HEK293 (cell line): ENCODE measurements around the gene PI4KA.

Source experiments
- AEBP2 ChIP-seq: fragments of 450-650 bp; formaldehyde crosslinking; IDR thresholded peaks from 2 replicates; pipeline ENCODE4 v1.5.1; 2016; ENCODE audit warnings: missing biosample characterization, missing genetic modification characterization, borderline replicate concordance
- EGR2 ChIP-seq: fragments of 450-650 bp; formaldehyde crosslinking; IDR thresholded peaks from 2 replicates; pipeline ENCODE4 v1.5.1; 2016; ENCODE audit warnings: low read depth, missing biosample characterization, missing genetic modification characterization
- ZBTB1 ChIP-seq: fragments of 450-650 bp; formaldehyde crosslinking; IDR thresholded peaks from 2 replicates; pipeline ENCODE4 v1.5.1; 2016; ENCODE audit warnings: missing biosample characterization, missing genetic modification characterization
- ZBTB10 ChIP-seq: fragments of 450-650 bp; formaldehyde crosslinking; IDR thresholded peaks from 2 replicates; pipeline ENCODE4 v1.5.1; 2016; ENCODE audit warnings: missing biosample characterization, missing genetic modification characterization
- ZBTB49 ChIP-seq: fragments of 450-650 bp; formaldehyde crosslinking; IDR thresholded peaks from 2 replicates; pipeline ENCODE4 v1.5.1; 2016; ENCODE audit warnings: missing biosample characterization, missing genetic modification characterization, low read depth
- ZFP69B ChIP-seq: fragments of 450-650 bp; formaldehyde crosslinking; IDR thresholded peaks from 2 replicates; pipeline ENCODE4 v1.5.1; 2016; ENCODE audit warnings: missing biosample characterization, missing genetic modification characterization
- ZNF174 ChIP-seq: fragments of 450-650 bp; formaldehyde crosslinking; IDR thresholded peaks from 2 replicates; pipeline ENCODE4 v1.5.0; 2017; ENCODE audit warnings: missing biosample characterization, mild to moderate bottlenecking, missing genetic modification characterization
- ZNF2 ChIP-seq: fragments of 450-650 bp; formaldehyde crosslinking; IDR thresholded peaks from 2 replicates; pipeline ENCODE4 v1.5.1; 2016; ENCODE audit warnings: missing biosample characterization, missing genetic modification characterization
- ZNF266 ChIP-seq: fragments of 450-650 bp; formaldehyde crosslinking; IDR thresholded peaks from 2 replicates; pipeline ENCODE4 v1.5.1; 2016; ENCODE audit warnings: missing biosample characterization, missing genetic modification characterization, low read depth
- ZNF280C ChIP-seq: fragments of 450-650 bp; formaldehyde crosslinking; IDR thresholded peaks from 2 replicates; pipeline ENCODE4 v1.5.1; 2016; ENCODE audit warnings: missing biosample characterization, missing genetic modification characterization
- ZNF335 ChIP-seq: fragments of 450-650 bp; formaldehyde crosslinking; conservative IDR thresholded peaks from 2 replicates; pipeline ENCODE4 v1.5.1; 2016; ENCODE audit warnings: missing biosample characterization, missing genetic modification characterization
- ZNF394 ChIP-seq: fragments of 450-650 bp; formaldehyde crosslinking; IDR thresholded peaks from 2 replicates; pipeline ENCODE4 v1.5.1; 2016; ENCODE audit warnings: missing biosample characterization, missing genetic modification characterization, mild to moderate bottlenecking, moderate library complexity, borderline replicate concordance
- ZNF530 ChIP-seq: fragments of 450-650 bp; formaldehyde crosslinking; IDR thresholded peaks from 2 replicates; pipeline ENCODE4 v1.5.1; 2016; ENCODE audit warnings: low read depth, missing biosample characterization, missing genetic modification characterization
- ZNF645 ChIP-seq: fragments of 450-650 bp; formaldehyde crosslinking; IDR thresholded peaks from 2 replicates; pipeline ENCODE4; 2016; ENCODE audit warnings: missing biosample characterization, missing genetic modification characterization
- ZNF654 ChIP-seq: fragments of 450-650 bp; formaldehyde crosslinking; IDR thresholded peaks from 2 replicates; pipeline ENCODE4 v1.5.1; 2016; ENCODE audit warnings: low read depth, missing biosample characterization, missing genetic modification characterization
- ZNF747 ChIP-seq: fragments of 450-650 bp; formaldehyde crosslinking; IDR thresholded peaks from 2 replicates; pipeline ENCODE4 v1.5.1; 2016; ENCODE audit warnings: missing biosample characterization, missing genetic modification characterization
- ZNF776 ChIP-seq: fragments of 450-650 bp; formaldehyde crosslinking; IDR thresholded peaks from 2 replicates; pipeline ENCODE4 v1.5.0; 2017; ENCODE audit warnings: missing biosample characterization, missing genetic modification characterization, borderline replicate concordance
- ZNF777 ChIP-seq: fragments of 450-650 bp; formaldehyde crosslinking; IDR thresholded peaks from 2 replicates; pipeline ENCODE4 v1.5.1; 2017; ENCODE audit warnings: missing biosample characterization, missing genetic modification characterization, borderline replicate concordance
- ZNF791 ChIP-seq: fragments of 450-650 bp; formaldehyde crosslinking; IDR thresholded peaks from 2 replicates; pipeline ENCODE4 v1.5.1; 2016; ENCODE audit warnings: missing biosample characterization, missing genetic modification characterization

The PI4KA gene

GRCh38 chr22:20777420-20778177 is 81.0 kb downstream of the PI4KA start (continued):
- TF ChIP-seq ZNF280C (no peak), ZNF791 (tag by site-specific recombination) (no peak), ZBTB49 (tag by site-specific recombination) (no peak), EGR2 (tag by site-specific recombination) (no peak), AEBP2 (no peak), ZFP69B (tag by site-specific recombination) (0 out of 2 replicates have a peak, but pooled peaks have one; percentile 46), ZNF266 (tag by site-specific recombination) (no peak), ZNF776 (tag by site-specific recombination) (no peak), ZBTB1 (tag by site-specific recombination) (no peak), ZNF335 (tag by site-specific recombination) (peak; percentile 51), ZNF530 (tag by site-specific recombination) (no peak), ZNF394 (tag by site-specific recombination) (peak; percentile 24; the same call in 1 of the 2 replicates), ZNF174 (tag by site-specific recombination) (no peak), ZBTB10 (tag by site-specific recombination) (no peak), ZNF2 (tag by site-specific recombination) (no peak), ZNF645 (tag by site-specific recombination) (no peak), ZNF747 (tag by site-specific recombination) (no peak), ZNF654 (tag by site-specific recombination) (peak; percentile 42), ZNF777 (tag by site-specific recombination) (no peak)
